Amniotic stem cell (primary cell): Measurements from ENCODE around the gene TP53RK.
"Not testable (repeated sequence)": the region's sequence is repeated elsewhere in the genome, so short reads cannot be mapped to it uniquely, and the experiment has no call there.

Experiments
- DNase-seq: peaks from one replicate; lab custom pipeline; 2025; lab: John Stamatoyannopoulos, UW

Gene TP53RK

DNA sequence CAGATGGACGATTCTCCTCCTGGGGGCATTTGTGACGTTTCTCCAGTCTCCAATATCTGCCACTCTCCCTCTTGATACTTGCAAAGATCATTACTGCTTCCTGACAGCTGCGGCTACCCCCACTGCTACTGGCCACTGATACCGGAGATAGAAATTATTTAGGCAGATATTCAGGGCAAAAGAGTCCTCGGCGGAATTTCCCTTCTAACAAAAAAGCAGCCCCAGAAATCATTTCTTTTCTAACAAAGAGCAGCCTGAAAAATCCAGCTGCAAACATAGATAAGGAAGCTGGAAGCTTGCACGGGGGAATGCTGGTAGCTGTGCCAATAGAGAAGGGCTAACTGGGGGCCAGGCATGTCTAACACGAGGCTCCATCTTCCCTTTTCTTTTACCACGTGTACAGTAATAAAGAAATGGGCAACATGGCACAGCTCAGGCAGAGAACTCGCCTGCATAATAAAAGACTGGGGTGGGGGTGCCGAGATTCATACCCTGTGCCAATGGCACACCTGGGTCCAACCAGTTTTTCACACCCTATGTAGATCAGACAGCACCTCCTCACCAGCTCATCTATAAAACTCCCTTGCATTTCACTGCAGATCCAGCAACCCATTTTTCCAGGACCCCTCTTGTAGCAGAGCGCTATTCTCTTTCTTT lies 6.1 kb downstream of the TP53RK start:
- DNase-seq: no peak

DNA sequence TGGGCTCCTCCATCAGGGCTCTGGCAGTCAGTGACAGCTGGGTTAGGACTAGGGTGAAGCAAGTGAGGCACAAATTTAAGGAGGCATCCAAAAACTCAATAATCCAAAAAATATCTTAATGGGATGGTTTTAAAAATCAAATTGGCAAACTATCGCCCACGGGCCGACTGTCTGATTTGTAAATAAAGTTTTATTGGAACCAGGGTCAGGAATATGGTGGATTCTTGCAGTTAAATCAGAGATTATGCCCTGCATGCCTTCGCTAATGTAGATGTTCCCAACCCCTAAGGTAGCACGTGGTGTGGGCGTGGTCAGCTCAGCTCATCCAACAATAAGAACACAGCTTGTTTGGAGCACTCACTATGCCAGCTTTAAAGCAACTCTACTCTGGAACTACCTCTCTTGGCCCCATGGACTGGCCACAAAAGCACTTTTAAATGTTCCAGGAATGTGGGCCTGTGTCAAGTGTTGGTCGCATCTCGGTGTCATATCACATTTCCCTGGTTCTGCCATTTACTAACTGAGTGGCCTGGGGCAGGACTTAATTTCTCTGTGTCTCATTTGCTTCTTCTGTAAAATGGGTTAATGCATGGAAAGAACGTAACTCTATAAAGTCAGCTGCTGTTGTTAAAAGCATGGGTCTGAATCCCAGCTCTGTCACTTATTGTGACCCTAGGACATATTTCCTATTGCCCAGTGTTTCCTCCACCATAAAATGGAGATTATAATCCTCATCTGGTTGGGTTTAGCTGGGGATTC lies 7.0 kb downstream of the TP53RK start:
- DNase-seq: no peak

DNA sequence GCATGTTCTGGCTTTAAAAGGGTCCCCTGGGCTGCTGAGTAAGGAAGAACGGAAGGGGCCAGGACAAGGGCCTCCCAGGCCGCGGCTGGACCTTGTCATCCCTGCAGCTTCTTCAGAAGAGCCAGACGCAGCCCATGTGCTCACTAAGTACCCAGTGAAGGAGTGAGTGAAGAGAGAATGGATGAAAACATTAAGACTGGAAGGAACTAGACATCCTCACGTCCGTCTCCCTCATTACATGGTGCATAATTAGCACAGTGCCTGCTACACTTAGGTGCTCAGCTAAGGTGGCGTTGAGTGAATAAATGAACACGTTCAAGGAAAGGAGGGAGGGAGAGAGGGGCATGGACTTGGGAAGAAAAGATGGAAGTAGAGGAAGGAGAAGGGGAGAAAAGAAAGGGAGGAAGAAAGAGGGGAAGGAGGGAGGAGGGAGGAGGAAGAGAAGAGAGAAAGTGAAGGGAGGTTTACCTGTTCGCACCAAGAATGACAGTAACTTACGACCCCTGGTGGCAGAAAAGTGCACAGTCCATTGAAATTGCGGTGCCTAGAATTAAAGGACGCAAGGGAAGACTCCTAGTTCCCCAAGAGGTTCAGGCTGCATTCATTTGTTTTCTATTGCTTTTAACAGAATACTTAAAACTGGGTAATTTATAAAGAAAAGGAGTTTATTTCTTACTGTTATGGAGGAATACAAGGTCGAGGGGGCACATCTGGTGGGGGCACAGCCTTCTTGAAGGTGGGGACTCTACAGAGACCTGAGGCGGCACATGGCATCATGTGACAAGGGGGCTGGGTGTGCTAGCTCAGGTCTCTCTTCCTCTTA lies 8.0 kb downstream of the TP53RK start:
- DNase-seq: no peak

DNA sequence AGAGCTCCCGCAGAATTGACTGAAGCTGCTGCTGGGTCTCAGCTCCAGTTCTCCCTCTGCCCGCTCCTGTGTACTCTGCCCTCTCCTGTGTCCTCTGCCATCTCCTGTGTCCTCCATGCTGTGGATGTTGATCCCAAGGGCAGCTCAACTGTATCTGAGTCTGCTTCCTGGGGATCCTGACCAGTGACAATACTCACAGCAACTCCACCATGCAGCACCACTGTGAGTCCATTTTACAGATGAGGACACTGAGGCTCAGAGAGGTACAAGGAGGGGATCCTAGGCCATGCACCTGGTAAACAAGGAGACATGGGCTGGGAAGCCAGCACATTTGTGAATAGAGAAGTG lies 8.6 kb downstream of the TP53RK start:
- no peak for DNase-seq

DNA sequence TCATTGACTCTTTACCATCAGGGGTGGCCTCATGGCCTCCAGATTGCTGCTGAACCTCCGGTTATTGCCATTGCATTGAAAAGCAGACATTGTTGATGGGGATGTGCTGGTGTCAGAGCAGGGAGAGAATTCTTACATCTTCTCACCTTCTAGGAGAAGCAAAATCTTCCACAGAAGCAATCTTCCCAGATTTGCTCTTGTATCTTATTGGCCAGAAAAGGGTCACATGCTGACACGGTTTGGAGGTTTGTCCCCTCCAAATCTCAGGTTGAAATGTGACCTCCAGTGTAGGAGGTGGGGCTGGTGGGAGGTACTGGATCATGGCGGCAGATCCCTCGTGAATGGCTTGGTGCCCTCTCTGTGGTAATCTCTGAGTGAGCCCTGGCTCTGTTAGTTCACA lies 10.7 kb downstream of the TP53RK start:
- DNase-seq: no peak

DNA sequence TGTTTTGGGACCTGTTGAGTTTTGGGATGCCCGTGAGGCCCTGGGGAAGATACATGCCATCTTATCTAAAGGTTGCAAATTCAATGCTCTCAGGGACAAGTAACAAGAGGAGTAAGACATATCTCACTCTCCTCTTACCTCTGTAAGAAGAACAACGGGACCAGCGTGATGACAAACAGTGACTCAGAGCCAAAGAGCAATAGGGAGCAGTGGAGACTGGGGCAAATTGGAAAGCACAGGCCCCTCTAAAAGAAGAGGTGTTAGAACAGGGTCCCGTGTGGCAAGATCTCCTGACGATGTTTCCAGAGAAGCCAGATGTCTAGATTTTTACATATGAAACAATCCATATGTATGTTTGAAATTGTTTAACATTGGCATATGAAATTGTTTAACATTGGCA lies 11.6 kb downstream of the TP53RK start:
- no peak for DNase-seq

DNA sequence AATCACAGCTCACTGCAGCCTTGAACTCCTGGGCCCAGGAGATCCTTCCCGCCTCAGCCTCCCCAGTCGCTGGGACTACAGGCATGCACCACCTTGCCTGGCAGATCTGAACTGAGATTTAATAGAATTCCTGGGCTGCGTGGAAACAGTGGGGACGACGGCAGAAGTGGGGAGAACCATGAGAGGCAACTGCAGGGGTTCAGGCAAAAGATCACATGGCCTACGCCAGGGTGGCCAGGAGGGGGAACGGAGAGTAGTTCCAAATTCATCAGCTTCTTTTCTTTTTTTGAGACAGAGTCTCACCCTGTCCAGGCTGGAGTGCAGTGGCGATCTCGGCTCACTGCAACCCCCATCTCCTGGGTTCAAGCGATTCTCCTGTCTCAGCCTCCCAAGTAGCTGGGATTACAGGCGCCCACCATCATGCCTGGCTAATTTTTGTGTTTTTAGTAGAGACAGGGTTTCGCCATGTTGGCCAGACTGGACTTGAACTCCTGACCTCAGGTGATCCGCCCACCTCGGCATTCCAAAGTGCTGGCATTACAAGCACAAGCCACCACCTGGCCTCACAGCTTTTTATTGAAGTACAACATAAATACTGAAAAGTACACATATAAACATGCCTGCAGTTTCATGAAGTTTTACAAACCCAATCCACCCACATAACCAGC lies 12.5 kb downstream of the TP53RK start:
- not testable (repeated sequence) for DNase-seq

DNA sequence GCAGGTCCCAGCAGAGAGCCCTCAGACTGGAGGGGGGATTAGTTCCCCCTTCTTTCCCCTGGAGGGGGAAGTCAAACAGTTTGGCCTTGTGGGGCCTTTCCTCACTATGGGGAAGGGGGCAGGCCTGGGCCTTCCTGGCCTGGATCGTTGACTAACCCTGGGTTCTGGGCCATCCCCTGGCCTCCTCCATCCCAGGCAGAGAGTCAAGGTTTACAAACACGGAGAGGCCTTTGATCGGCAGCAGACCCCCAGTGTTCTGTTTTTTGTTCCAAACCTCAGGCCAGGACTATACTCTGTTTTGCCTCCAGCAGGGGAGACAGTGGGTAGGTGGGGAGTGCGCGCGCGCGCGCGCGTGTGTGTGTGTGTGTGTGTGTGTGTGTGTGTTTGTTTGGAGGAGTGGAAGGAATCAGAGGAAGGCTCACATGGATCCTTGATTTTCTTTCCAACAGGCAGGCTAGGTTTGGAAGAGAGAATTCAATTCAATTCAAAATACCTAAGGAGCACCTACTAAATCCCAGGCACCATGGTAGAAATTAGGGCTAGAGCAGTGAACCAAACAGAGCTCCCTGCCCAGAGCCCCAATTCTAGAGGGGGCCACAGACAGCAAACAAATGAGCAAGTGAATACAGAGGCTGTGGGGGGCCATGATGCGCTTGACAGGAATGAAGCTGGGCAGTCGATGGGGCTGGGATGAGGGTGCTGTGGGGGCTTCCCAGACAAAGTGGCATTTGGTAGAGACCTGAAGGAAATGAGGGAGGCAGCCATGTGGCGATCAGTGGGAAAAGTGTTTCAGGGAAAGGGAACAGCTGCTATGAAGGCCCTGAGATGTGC lies 14.8 kb downstream of the TP53RK start:
- DNase-seq: no peak

DNA sequence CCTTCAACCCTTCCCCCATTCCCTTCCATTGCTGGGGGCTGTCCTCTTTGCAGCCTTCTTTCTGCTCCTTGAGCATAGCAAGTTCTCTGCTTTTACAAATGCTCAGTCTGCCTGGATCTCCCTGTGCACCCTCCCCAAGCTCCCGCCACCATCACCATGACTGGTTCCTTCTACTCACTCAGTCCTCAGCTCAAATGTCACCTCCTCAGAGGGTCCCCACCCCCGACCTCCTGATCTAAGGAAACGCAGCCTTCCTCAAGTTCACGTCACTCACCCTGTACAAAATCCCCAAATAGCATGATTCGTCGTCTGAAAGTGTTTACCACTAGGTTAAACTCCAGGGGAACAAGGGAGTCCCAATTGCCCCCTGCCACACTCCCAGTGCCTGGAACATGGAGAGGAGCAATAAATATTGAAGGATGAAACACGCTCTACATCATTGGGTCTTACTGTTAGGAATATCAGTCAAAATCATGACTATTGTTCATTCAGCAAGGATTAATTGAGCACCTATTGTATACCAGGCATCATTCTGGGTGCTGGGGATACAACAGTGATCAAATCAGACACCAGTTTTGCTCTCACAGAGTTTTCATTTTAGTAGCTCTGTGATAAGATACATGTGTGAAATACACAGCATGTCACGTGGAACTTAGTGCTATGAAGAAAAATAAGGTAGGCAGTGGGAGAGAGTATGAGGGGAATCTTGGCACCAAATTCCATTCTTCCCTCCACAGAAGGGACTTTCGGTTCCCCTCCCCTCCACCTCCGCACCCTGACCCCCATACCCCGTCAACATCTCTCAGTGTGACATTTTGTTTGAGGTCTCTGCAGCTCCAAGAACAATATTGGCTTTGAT lies 15.6 kb downstream of the TP53RK start:
- DNase-seq: no peak

DNA sequence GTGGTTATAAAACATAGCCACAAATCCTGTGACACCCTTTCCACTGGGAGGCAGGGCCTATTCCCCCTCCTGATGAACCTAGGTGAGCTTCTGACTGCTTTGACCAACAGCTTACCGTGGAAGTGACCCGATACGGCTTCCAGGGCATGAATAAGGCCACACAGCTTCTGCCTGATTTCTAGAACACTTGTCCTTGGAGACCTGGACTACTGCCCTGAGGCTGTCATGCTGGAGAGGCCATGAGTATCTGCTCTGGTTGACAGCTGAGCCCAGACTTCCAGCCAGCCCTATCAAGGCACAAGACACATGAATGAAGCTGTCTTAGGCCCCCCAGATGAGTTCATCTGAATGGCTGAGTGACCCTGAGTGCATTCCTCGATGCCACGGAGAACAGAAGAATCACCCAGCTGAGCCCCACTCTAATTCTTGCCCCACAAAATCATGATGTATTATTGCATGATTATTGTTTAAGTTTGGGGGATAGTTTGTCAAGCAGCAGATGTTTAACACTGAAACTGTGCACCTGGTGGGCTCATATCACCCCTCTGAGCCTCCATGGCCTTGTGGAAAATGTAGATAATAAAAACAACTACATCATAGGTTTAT lies 16.6 kb downstream of the TP53RK start:
- no peak for DNase-seq

DNA sequence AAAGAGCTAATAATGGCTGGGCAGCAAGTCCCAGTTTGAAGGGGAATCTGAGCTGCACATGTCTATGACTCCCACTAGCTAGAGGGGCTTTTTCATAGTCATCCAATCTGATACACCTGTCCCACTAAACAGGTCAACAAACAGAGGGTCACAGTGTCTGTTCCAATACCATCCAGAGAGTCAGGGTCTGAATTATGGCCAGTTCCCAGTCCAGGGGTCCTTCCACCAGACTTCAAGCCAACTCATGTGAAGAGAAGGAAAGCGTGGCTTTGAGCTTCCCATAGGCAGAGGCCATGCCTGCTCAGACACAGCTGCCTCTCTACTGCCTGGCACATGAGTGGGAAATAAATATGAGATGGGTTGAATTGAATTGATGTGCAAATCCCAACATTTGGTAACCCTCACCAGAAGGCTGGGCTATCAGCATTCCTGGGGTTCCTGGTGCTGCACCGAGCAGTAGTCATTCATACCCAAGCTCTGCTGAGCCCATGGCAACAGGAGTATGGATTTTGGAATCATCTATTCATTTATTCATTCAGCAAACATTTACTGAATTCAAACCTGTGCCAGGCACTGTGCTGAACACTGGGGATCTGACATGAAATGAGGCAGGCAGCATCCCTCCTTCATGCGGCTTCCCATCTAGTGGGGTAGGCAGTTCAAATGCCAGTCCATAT lies 17.2 kb downstream of the TP53RK start:
- no peak for DNase-seq

DNA sequence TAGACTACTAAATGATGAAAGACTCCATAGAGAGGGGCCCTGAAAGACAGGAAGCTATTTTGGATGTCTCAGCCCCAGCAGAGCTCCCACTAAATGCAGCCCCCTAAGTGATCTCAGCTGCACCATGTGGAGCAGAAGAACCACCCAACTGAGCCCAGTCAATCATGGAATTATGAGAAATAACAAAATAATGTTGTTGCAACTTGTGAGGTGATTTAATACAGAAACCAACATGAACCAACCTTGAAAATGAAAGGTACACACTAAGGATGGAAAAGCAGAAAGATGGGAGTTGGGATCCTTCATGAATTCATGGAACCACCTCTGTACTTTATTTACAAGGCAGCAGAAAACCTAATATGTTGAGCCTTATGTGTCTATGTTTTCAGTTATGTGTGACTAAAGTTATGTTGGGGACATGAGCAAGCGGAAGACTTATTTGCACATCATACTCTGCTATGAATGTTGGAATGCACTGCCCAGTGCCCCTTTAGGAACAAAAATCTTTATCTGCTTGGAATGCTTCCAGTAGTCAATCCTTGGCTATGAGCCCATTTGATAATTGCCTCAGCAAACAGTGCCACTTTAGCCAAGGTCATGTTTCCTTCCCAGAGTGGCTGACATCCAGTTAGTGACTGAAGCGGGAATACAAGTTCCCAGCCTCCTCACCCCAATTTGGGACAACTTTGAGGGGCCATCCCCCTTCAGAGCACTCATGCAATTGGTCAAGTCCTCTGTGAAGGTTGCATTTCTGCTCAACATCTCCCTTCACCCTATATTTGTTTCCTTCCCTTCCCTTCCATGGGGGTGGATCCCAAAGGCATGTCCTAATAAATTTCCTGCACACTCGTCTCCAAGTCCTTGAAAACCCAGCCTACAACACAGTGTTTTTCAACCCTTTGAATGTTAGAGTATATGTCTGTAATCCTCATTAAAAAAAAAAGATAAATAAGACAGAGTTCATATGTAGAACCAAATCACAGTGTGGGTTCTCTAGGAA lies 18.4 kb downstream of the TP53RK start:
- no peak for DNase-seq

DNA sequence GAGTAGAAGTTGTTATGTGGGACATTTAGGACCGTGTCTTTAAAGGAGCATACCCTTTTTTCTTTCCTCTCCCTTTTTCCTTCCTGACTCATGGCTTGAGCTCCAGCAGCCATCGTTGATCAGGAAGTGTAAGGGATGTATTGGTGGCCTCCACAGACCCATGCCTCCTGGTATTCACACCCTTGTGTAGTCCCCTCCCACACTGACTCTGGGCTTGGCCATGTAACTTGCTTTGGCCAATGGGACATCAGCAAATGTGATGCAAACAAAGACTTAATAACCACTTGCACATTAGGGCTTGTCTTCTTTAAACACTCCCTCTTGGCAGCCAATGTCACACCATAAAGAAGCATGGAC lies 19.0 kb downstream of the TP53RK start:
- DNase-seq: no peak

DNA sequence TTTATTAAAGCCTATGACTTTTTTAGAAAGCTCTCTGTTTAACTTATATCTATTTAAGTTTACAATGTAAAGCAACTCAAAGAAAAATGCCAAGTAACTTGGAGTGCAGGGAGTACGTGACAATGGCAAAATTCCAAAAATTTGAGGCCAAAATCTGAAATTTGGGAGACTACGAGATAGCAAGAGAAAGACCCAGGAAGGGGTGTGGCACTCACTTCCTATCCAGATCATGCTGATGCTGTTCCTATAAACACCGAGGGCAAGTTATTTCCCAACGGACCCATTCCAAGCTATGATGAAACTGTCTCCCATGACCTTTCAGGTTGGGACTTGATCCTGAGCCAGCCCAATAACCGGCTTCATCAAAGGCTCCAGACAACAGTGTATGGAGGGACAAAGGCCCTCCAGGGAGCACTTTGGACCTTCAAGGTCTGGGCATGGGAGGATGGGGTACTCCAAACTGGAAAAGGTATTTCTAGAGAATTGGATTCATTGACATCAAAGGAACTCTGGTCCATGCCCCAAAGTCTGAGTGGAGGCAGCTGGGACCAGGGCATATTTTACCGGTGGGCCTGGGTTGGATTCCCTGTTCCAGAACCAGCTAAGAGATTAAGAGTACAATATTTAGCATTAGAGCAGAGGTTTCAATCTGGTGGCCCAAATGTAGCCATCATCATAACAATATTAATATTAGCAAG lies 22.3 kb downstream of the TP53RK start:
- no peak for DNase-seq

DNA sequence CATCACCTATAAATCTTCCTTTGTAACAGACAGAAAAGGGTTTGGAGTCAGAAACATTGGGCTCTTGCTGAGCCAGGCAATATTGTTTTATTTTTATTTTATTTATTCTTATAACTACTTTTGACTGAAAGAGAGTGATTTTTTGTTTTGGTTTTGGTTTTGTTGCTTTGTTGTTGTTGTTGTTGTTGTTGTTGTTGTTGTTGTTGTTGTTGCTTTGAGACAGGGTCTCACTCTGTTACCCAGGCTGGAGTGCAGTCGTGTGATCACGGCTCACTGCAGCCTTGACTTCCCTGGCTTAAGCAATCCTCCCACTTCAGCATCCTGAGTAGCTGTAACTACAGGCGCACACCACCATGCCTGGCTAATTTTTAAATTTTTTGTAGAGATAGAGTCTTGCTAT lies 22.9 kb downstream of the TP53RK start:
- no peak for DNase-seq

DNA sequence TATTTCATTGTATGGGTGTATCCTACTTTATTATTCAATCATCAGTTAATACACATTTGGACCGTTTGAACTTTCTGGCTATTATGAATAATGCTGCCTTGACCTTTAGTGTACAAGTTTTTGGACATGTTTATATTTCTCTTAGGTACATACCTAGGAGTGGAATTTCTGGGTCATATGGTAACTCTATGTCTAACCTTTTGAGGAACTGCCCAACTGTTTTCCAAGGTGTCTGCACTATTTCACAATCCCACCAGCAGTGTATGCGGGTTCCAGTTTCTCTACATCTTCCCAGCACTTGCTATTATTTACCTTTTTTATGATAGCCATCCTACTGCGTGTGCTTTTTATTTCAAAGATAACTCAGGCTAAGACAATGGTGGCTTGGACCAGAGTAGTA lies 23.6 kb downstream of the TP53RK start:
- no peak for DNase-seq

DNA sequence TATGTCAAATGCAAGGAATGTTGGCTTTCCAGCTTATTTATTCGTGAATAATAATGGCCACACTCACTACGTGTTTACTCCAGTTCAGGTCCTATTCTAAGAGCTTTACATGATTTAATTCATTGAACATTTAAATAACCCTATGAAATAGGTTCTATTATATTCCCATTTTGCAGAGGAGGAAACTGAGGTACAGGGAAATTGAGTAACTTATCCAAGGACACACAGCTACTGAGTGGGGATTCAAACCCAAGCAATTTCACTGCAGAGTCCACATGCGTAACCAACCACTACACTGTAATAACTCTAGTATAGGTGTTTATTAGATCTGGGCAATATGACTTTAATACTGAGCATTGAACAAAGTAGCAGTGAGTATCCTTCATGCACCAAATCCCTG lies 25.7 kb downstream of the TP53RK start:
- no peak for DNase-seq

DNA sequence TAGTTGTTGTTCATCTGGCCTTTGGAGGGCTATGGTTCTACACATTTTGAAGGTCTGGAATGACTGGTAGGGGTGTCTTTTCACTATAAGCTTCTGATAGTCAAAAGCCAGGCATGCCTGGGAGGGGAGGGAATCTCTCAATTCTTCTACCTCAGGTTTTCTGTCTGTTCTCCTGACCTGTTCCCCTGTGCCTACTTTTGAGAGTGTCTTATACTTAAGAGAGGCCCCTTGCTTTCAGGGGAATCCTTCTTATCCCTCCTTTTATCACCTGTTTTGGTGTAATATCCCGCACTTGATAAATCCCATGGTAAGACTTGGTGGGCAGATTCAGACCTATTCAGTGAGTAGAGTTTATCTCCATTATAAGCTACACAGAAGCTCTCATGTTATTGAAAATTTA lies 27.6 kb downstream of the TP53RK start:
- no peak for DNase-seq
